Lung (tissue), 12 donors: ENCODE results near the gene IGSF21. TPM values are rescaled to one million over a fixed set of nuclear protein-coding genes. Genes with fewer than 3 reads are reported as not detected.

Source experiments
- ATAC-seq: fragments of 200-7000 bp; cut with Tn5 transposase; one replicate; pipeline ENCODE4 v1.9.1; 2020; ENCODE audit warnings: moderate number of reproducible peaks; ENCODE audit not compliant: insufficient read depth, low FRiP score
- DNase-seq, 3 donors: peaks; one replicate each; pipeline ENCODE4 v3.0.0-alpha.2; 2013 to 2017
- H3K27ac ChIP-seq, 2 donors: one replicate each; pipeline ENCODE4 v1.5.1; 2013; ENCODE audit warnings: mild to moderate bottlenecking in 2 of 2, moderate library complexity in 2 of 2, control low read depth in 1 of 2, inconsistent platforms in 1 of 2, low read depth in 1 of 2, low read length in 1 of 2
- H3K27me3 ChIP-seq, 3 donors: one replicate each; pipeline ENCODE4 v1.5.1; 2013; ENCODE audit warnings: low read length in 2 of 3; ENCODE audit not compliant: control insufficient read depth in 3 of 3, insufficient read depth in 3 of 3
- H3K36me3 ChIP-seq, 4 donors: one replicate each; pipeline ENCODE4 v1.5.1; 2013; ENCODE audit warnings: low read length in 4 of 4, mild to moderate bottlenecking in 1 of 4, moderate library complexity in 1 of 4; ENCODE audit not compliant: control insufficient read depth in 4 of 4, insufficient read depth in 4 of 4
- H3K4me1 ChIP-seq, 5 donors: one replicate each; pipeline ENCODE4 v1.5.1; 2013; ENCODE audit warnings: low read length in 5 of 5, mild to moderate bottlenecking in 2 of 5, moderate library complexity in 1 of 5; ENCODE audit not compliant: control insufficient read depth in 5 of 5, insufficient read depth in 5 of 5
- H3K4me3 ChIP-seq: one replicate; pipeline ENCODE4 v1.5.1; 2013; ENCODE audit warnings: mild to moderate bottlenecking, control low read depth, moderate library complexity
- H3K9ac ChIP-seq, 2 donors: one replicate each; pipeline ENCODE4 v1.5.1; 2013; ENCODE audit warnings: low read length in 2 of 2, control low read depth in 1 of 2; ENCODE audit not compliant: insufficient read depth in 1 of 2
- H3K9me3 ChIP-seq, 4 donors: one replicate each; pipeline ENCODE4 v1.5.1; 2013; ENCODE audit warnings: low read length in 3 of 4, mild to moderate bottlenecking in 1 of 4, moderate library complexity in 1 of 4; ENCODE audit not compliant: control insufficient read depth in 4 of 4, insufficient read depth in 3 of 4
- WGBS, 2 donors: extraction: QIAGEN DNeasy Blood & Tissue Kit; methylation state at CpG; one replicate each; pipeline ENCODE4 v1.1.7; 2013; 5-methylcytosine and 5-hydroxymethylcytosine counted together
- polyA plus RNA-seq, 2 donors: library from polyadenylated mRNA; stranded (reverse); fragments of 200-250 nt; gene quantifications; one replicate each; pipeline ENCODE4 v1.2.1, GENCODE V29; 2013
- total RNA-seq, 2 donors: library from RNA; depleted of rRNA in 1 of 2; stranded (reverse); fragments of >200 nt in 1 of 2; gene quantifications; one replicate each; pipeline ENCODE4 v1.2.1, GENCODE V29; 2014 to 2021
- TF ChIP-seq, protein P1 (sequence below): IDR thresholded peaks from 2 replicates; pipeline ENCODE4 v1.5.1; 2012; ENCODE audit warnings: mild to moderate bottlenecking; ENCODE audit errors: control extremely low read depth, extremely low read depth
- donor health status: control.
- donor health status: control.
- donor health status: Bipolar disorder and iron deficiency.
- donor health status: healthy.
- donor health status: DM: yes; HTN: yes; CAD: no.

The IGSF21 gene
- total and polyA plus RNA-seq, 4 donors = 0.18 to 2.6 (median 0.62) TPM

DNA sequence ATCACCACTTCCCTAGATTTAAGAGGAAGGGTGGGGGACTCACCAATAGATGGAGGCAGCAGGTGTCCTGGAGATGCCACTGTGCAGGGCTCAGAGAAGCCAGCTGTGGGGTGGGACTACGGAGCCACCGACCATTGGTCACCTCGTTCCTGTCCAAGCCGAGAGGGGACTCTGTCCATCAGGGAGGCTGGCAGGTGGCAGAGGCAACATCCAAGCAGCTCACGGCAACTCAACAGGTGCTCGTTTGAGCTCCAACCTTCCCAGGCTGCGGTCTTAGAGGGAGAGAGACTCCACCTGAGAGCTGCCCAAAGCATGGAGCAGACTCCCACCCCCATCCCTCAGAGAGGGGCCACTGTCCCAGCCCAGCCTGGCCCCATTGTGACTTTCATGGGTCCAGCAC lies 71.4 kb downstream of the IGSF21 start:
- DNase-seq (no peak), ATAC-seq (no peak)
- peaks cover 0 to 3% (median 0%) of the 10 kb centered on the region in 4 donors for H3K9me3 ChIP-seq
- H3K4me3 ChIP-seq = no peak overlapping the region
- H3K9ac ChIP-seq = no peak overlapping the region
- WGBS, 2 donors = 67 to 79% methylated on average over 7 of the region's 7 CpGs
- TF ChIP-seq, protein P1, sequence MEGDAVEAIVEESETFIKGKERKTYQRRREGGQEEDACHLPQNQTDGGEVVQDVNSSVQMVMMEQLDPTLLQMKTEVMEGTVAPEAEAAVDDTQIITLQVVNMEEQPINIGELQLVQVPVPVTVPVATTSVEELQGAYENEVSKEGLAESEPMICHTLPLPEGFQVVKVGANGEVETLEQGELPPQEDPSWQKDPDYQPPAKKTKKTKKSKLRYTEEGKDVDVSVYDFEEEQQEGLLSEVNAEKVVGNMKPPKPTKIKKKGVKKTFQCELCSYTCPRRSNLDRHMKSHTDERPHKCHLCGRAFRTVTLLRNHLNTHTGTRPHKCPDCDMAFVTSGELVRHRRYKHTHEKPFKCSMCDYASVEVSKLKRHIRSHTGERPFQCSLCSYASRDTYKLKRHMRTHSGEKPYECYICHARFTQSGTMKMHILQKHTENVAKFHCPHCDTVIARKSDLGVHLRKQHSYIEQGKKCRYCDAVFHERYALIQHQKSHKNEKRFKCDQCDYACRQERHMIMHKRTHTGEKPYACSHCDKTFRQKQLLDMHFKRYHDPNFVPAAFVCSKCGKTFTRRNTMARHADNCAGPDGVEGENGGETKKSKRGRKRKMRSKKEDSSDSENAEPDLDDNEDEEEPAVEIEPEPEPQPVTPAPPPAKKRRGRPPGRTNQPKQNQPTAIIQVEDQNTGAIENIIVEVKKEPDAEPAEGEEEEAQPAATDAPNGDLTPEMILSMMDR = no peak
- H3K4me1 ChIP-seq = no peaks in the 10 kb centered on the region
- no peaks in the 10 kb centered on the region for H3K36me3 ChIP-seq
- H3K27me3 ChIP-seq = peaks cover 0 to 38% (median 6%) of the 10 kb centered on the region in 3 donors
- H3K27ac ChIP-seq = no peak overlapping the region

DNA sequence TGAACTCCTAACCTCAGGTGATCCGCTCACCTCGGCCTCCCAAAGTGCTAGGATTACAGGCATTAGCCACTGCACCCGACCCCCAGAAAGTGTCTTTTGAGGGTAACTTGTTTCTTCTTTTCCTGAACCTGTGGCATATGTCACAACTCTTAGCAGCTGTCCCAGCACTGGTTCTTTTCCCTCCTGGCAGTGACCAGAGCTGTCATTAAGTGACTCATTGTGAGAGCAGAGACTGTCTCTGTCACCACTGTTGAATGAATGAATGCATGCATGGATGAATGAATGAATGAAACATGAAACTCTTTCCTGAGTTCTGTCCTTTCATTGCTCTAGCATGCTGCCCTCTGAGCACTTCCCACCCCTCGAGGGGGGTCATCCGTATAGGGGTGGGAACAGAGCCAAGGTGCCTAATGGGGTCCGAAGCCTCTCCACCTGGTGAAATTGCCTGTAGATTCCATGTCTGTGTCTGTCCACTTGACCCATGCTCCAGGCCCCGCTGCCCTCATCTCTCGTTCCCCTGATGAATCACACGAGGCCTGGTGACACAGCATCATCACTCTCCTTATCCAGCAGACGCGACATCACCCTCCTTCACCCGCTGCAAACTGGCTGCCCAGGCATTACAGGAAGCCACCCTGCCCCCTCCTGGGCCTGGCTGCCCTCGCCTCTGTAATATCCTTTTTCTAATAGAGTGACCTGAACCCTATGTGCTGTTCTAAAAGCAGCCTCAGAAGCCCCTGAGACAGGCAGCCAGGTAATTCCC lies 75.0 kb downstream of the IGSF21 start:
- DNase-seq (no peak), ATAC-seq (no peak)
- peaks cover 0 to 3% (median 0%) of the 10 kb centered on the region in 4 donors for H3K9me3 ChIP-seq

DNA sequence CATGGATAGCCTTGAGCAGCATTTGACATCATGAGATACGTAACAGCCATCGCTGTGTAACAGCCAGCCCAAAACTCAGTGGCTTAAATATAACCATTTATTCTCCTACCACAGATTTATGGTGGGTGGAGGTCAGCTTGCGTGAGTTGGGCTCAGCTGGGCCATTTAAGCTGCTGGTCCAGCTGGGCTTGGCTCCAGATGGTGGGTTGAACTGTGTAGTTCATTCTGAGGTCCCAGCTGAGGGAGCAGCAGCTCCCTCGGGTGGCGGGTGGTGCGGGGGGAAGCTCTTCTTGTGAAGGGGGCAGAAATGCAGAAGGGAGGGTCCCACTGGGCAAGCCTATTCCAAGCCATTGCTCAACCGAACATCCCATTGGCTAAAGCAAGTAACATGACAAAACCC lies 75.9 kb downstream of the IGSF21 start:
- H3K4me3 ChIP-seq = no peak overlapping the region
- peaks cover 0 to 30% (median 0%) of the 10 kb centered on the region in 3 donors for H3K27me3 ChIP-seq
- no peaks in the 10 kb centered on the region for H3K4me1 ChIP-seq
- TF ChIP-seq, protein P1 = no peak
- H3K27ac ChIP-seq = no peak overlapping the region
- no peak for DNase-seq
- ATAC-seq = no peak
- no peak overlapping the region for H3K9ac ChIP-seq
- 80% methylated on average over 7 of the region's 7 CpGs for WGBS, 2 donors
- H3K36me3 ChIP-seq = no peaks in the 10 kb centered on the region
- peaks cover 0 to 3% (median 0%) of the 10 kb centered on the region in 4 donors for H3K9me3 ChIP-seq

More for the DNA sequence above, 75.0 kb downstream of the IGSF21 start:
- H3K4me1 ChIP-seq = no peaks in the 10 kb centered on the region
- no peak overlapping the region for H3K9ac ChIP-seq
- TF ChIP-seq, protein P1 = no peak
- no peak overlapping the region for H3K4me3 ChIP-seq
- H3K36me3 ChIP-seq = no peaks in the 10 kb centered on the region
- H3K27me3 ChIP-seq = peaks cover 0 to 39% (median under 1%) of the 10 kb centered on the region in 3 donors
- WGBS, 2 donors = 39 to 52% methylated on average over 13 of the region's 13 CpGs
- no peak overlapping the region for H3K27ac ChIP-seq
